GM21390 (cell line): ENCODE data around the gene IL25.

Experiments used
- ATAC-seq: cut with Tn5 transposase; IDR thresholded peaks from one replicate; pipeline ENCODE4 v1.9.1; 2021; ENCODE audit not compliant: unreplicated experiment

IL25 gene

DNA sequence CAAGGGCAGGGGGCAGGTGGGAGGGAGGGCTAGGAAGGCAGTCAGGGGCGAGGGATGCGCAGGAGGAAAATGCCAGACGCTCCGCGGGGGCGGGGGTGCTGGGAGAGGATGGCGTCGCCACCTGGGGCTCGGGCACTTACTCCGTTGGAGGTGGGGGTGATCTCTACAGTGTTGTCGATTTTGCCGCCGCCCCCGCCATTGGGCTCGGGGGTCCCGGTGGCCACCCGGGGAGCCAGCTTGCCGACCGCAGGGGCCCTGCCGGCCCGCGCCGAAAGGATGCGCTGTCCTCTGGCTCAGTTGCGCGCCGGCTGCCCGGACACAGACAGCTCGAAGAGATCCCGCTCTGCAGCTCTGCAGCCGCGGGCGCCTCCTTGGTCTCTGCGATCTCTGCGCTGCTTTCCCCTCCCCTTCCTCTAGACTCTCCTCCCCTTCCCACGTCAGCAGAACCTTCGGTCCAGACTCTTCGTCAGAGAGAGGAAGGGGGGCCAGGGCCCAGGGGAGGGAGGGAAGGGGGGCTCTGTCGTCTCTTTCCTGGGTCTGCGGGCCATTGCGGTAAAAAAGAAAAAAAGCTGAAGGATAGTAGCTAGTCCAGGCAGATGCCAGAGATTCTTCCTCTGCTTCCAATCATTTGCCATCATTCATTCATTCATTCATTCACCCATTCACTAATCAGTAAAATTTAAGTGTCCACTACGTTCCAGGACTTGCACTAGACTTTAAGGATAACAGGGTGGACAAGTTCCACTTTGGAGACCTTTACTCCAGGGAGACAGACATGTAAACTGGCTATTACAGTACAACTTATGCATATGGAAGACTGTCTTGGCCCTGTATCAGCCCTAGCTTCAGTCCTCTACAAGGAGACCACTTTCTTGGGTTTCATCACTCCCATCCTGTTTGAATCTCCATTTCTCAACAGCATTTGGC, 19.8 kb upstream of the IL25 start, which contains the start of gene SLC22A17:
TSS of gene SLC22A17 (minus strand) at position 382 of the 927 bp plus-strand sequence.
- ATAC-seq = no peak

DNA sequence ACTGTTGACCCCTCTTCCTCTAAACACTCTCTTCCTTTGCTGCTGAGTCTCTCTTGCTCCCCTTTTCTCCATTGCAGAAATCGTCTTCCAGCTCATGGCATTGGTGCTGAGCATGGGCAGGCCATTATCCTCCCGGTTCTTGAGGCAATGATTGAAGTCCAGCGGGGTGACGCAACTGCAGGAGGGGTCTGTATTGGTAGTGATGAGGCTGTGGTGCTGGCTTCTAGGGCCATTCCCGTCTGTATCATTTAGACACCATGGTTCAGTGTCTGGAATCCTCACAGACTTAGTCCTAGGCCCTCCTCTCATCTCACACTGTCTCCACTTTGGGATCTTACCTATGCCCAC, 19.2 kb upstream of the IL25 start:
- no peak for ATAC-seq

DNA sequence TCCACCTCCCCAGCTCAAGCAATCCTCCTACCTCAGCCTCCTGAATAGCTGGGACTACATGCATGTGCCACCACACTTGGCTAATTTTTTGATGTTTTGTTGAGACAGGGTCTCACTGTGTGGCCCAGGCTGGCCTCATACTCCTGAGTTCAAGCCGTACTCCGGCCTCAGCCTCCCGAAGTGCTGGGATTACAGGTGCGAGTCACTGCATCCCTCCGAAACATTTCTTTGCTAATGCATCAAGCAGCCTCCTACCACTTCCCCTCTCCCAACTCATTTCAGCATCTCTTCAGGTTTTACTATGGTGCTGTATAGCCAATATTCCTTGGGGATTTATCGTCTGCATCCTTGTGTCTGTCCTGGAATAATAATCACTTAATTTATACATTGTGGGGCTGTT, 17.6 kb upstream of the IL25 start:
- ATAC-seq = no peak

DNA sequence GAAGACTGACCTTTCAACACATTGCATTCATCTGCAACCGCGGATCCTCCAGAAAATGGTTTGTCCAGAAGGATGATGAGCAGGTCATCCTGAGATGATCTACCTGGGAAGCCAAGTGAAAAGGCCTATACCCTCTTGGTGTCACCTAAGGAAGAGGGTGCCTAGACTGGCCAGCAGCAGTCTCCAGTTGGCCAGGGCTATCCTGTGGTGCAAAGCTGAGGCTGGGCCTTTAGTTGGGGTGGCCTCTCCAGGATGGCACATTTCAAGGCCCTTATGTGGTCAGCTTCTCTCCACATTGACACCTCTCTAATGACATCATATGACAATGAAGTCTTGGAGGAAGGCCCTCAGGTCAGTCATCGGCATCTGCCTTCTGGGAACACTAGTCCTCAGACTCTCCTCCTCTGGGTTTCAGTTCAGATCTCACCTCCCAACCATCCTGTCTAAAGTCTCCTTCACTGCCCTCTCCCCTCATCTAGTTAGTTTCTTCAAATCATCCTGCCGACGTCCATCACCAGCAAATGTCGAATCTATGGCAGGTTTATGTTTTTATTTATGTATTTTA, 16.7 kb upstream of the IL25 start:
- ATAC-seq = no peak

DNA sequence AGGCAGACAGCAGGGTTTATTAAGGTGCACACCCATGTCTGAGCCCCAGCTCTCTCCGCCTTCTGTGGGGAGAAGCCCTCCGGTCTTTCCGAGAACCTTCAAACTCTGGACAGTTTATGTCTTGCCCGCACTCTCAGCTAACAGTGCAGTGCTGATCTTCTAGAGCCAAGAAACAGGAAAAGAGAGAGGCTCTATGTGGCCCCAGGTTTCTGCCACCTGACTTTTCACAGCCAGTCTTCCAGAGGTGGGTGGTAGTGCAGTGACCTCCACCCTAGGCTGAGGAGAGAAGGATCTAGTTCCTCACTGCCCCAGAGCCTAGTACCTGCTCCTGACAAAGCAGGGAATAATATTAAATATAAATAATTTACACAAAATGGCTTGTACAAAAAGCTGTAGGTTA, 15.9 kb upstream of the IL25 start:
- no peak for ATAC-seq

DNA sequence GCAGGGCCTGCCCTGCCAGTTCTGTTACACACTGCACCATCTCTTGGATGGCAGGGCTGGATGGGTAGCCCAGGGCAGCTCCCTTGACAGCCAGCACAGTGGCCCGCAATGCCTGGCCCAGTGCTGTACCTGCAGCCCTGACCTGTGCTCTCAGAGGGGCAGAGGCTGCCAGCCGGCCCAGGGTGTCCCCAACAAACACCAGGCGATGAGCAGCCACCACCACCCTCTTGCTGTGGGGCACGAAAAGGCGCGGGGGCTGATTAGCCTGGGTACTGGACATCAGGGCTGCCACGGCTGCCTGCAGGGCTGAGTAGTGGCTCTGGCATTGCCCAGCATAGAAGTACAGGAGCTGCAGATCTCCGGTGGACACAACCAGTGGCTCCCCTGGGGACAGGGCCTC, 15.3 kb upstream of the IL25 start:
- no peak for ATAC-seq

DNA sequence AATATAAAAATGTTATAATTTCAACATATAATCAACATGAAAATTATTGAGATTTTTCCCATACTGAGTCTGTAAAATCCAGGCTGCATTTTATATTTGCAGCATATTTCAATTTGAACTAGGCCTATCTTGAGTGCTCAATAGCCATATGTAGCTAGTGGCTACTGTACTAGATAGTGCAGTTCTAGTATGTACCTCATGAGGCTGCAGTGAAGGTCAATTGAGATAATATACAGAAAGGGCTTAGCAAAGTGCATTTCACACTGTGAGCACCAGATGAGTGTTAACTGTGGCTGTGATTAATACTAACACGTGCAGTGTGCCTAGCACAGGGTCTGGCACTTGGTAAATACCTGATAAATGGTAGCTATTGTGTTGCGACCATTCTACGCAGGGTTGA, 14.6 kb upstream of the IL25 start:
- ATAC-seq = no peak

DNA sequence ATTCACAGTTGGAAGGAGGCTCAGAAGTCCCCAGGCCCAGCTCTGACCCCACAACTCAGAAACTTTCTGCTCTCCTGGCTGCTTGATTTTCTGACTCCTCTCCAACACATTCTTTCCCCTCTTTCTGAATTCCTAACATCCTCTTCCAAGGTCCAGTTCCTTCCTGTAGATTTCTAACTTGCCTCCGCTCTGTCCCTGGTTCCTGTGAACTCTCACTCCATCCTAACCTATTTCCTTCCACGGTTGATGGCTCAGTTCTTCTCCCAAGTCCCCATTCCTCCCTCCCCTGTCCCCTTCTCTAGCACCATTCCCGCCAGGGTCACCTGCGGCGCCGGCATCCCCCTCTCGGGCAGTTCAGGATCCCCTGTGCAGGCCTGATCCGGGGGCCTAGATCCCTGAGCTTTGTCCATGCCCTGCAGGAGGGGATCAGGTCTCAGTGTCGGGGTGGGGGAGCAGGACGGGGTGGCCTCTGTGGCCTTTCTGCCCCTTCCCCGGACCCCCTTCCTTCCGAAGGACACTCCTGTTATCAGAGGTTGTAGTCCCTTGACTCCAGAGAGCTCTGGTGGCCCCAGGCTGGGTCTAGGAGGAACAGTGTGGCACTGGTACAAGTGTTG, 13.9 kb upstream of the IL25 start:
- no peak for ATAC-seq

DNA sequence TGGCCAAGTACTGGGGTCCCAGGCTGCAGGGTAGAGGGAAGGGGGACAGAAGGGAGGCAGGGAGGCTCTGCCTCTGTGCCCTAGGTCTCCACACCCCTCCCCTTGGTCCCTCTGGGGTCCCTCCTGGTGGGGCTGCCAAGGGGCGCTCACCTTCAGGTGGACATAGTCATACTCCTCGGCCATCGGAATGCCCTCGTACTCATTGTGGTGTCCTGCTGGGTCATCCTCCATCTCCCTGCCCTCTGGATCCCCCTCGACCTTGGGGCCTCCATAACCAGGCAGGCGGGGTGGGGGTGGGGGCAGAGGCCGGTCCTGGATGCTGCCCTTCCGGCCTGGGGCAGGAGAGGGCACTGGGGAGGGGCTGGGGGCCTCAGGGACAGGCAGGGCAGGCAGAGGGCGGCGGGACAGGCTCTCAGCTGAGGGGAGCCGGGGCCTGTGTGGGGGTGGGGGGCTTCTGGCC, 13.4 kb upstream of the IL25 start:
- ATAC-seq = no peak

DNA sequence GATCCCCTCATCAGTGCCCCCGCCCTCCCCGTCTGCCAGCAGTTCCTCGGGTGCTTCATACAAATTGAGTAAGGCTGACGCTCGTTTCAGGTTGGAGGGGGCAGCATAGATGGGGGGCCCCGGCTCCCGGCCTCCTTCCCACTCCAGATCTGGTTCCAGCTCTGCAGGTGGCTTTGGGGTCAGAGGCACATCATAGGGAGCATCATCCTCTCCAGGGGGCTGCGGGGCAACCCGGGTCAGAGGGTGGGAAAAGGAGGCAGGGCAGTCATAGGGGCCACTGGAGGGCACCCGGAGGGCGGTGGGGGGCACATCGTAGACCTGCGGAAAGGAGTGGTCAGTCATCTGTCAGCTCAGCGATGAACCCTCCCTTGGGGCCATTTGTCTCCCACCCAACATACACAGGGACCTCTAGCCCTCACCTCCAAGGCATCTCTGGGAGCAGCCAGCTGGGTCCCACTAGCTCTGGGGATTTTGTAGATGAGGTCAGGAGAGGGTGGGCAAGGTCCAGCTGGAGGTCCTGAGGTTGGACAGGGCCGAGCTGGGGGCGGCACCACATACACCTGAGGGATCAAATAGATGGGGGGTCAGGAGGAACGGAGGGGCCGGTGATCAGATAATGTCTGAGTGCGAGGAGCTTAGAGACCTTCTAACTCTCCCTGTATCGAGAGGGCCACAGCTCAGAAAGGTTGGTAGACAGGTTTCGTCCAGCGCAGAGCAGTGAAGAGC, 12.7 kb upstream of the IL25 start:
- no peak for ATAC-seq

DNA sequence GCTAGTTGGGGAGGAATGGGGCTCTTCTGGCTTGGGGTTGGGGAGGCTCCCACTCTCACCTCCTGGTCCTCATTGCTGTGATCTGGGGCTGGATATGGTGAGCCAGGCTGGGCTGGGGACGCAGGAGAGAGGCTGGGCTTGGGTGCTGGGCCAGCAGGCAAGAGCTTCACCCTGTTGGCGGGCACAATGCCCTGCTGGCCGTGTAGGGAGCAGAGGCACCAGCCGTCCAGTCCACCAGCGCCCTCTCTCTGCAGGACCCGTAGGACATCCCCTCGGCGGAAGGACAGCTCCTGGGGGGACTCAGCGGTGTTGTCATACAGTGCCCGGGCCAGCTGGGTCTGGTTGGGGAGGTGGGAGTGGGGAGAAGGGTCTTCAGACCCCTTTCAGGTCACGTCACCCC, 12.1 kb upstream of the IL25 start:
- ATAC-seq = no peak

DNA sequence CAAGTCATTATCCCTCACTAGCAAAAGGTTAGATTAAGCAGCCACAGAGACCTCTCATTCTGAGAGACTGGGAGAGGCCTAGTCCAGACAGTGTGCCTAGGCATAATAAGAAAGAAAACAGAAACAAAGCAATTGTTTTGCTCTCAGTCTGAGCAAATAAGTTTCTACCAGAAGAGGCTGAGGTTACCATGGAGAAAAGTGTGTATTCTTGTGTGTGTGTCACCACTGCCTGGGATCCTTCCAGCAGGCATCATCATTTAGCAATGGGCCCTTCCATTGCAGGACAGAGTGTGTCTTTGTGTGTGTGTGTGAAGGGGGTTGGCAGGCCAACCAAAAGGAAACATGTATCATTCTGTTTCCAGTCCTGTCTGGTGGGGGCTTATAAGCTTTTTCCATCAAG, 11.3 kb upstream of the IL25 start:
- no peak for ATAC-seq

DNA sequence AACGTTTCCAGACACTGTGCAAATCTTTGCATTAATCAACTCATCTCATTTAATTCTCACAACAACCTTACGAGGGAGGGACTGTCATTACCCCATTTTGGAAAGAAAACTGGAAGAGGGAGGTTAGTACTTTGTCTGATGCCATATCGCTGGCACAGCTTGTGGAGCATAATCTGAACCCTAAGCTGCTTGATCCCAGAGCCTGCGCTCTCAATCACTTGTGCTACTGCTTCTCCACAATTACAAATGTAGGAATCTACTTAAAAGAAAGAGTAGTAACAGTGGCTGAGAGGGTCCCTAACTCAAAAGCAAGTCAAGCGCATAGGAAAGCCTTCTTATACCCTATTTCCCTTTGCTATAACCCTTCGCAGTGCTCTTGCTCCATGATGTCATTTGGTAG, 10.8 kb upstream of the IL25 start:
- no peak for ATAC-seq

DNA sequence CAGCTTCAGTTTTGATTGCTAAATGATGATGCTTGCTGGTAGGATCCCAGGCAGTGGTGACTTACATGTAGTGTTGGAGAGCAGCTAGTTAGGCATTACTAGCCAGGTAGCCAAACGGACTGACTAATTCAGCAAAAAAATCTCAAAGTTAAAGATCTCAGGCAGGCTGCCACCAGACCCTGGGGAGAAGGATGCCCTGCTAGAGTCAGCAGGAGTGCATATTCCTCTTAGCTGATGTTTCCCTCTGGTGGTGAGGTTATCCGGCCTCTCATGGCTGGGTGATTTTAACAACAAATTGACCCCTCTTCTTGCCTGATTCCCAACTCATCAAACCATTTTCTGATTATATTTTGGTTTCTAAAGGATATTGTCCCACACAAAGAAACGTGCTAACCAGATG, 10.4 kb upstream of the IL25 start:
- ATAC-seq = no peak

DNA sequence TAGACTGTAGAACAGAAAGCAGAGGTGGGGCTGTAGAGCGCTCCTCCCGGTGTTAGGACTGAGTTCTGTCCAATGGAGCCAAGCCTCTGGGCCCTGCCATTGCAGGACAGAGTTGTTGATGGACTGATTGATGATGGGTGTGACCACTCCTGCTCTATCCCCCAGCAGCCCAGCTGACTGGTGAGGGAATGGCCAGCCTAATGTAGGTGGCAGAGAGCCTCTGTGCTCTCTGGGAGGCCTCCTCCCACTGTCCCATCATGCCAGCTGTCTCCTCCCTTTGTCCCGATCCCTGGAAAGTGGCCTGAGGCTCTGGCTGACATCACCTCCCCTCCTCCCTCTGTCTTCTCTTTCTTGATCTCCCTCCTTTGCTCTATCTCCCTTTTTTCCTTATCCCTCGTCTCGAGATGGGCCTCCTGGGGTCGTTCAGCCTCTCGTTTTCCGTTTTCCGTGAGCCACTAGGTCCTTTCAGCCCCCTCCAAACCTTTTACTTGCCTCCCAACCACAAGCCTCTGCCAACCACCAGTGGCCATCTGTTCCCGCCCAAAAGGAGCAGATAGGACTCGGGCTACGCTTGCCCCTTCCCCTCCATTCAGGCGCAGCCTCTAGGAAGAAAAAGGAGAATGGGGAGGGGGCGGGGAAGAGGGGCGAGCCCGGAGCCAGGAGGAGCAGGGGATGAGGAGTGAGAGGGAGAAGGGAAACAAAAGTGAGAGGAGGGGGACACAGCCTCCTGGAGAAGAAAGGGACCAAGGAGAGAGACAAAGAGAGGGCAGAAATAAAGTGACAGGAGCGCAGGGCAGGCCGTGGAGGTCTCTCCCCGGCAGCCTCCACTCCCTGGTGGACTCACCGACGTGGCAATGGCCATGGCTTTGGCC, 8.2 kb upstream of the IL25 start:
- no peak for ATAC-seq

DNA sequence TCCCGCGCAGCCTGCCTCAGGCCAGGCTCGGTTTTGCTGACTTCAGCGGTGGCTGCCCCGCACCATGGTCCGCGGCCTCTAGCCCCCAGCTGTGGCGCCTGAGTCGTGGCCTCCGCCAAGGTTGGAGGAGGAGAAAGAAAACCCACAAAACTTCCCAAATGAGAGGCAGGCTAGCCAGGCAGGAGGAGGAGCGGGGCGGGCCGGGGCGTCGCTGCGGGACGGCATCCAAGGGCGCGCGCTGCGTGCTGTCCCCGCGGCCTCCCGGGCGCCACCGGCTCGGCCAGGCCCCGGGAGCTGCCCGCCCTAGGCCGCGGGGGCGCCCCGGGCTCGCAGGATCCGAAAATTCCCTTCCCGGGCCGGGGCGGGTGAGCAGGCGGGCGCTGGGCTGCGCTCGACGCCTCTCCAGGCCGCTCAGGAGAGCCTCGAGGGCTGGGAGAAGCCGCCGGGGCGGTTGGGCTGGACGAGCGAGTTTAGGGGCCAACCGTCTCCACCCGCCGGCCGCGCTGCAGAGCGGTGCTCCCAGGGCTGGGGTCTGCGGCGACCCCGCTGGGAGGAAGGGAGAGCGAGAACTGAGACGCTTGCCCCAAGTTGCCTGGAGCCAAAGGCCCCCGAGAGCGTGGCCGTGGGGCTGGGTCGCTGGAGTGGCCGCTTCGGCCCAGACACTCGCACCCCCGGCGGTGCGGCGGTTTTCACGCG, 7.4 kb upstream of the IL25 start, which contains the start of gene EFS:
TSS of gene EFS (minus strand) at position 137 of the 696 bp plus-strand sequence. CDS start 147 bp downstream, outside the sequence.
- ATAC-seq = no peak

DNA sequence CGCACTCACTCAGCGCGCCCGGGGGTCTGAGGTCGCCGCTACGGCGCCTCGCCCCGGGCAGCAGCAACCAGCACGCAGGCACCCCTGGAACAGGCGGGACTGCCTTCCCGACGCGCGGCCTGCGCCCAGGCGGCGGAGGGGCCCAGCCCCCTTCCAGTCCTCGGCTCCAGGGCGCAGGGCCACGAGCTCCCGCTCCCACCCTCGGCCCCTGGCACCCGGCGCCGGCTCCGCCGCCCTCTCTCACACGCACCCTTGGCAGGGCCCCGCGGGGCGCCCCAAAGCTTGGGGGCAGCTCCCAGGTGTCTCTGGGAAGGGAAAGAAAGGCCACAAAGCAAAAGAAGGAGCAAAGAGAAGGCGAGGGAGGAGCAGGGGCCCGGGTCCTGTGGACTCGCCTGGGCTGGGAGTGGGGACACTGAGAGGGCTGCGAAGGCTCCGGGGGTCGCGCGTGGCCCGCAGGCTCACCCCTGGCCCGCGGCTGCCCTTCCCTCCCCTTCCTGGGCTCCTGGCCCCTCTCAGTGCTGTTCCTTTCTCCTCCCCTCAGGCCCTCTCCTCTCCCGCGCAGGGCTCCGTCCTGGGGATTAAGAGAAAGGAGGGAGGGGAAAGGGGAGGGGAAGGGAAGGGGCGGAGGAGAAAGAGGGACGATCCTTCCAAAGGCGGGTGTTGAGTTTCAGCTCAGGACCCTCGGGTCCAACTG, 6.7 kb upstream of the IL25 start:
- no peak for ATAC-seq

DNA sequence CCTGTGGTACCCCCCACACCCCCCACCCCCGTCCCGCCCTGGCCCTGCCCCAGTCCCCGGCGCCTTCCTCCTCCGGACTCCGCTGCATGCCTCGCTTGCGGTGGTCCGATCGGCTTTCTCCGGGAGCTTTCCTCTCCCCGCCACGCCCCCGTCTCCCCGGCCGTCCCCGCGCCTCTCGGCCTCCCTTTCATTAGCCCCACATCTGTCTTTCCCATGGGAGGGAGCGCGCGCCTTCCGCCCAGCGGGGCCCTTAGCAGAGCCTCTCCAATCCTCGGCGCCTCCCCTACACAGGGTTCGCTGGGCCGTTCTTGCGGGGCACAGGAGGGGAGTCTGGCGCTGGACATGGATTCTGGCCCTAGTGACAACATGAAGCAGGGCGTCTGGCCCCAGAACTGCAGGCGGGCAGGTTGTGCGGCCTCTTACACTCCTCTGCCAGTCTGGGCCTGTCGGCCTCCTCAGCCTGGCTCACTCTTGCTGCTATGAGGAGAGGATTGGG, 6.1 kb upstream of the IL25 start:
- ATAC-seq = no peak

DNA sequence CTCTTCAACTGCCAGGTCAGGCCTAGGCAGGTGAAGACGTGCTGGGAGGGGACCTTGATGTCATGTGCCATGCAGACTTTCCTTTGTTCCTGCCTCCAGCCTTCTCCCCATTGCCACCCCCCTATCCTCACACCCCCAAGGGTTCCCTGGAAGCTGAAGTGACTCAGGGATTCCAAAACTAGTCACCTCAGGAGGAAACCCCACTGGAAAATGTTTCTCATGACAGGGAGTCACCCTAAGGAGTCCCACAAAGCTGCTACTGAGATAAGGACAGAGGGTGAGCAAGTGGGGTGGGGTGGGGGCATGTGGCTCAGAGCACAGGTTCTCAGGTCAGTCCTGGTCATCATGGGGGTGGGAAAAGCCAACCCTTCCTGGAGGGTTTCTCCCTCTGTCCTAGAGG, 2.4 kb upstream of the IL25 start:
- no peak for ATAC-seq
